GM18499 (cell line): ENCODE measurements around the gene OGT.

Source experiments
- ATAC-seq: cut with Tn5 transposase; IDR thresholded peaks from one replicate; pipeline ENCODE4 v1.9.1; 2021; ENCODE audit warnings: moderate number of reproducible peaks; ENCODE audit not compliant: insufficient read depth, unreplicated experiment

The OGT gene

DNA sequence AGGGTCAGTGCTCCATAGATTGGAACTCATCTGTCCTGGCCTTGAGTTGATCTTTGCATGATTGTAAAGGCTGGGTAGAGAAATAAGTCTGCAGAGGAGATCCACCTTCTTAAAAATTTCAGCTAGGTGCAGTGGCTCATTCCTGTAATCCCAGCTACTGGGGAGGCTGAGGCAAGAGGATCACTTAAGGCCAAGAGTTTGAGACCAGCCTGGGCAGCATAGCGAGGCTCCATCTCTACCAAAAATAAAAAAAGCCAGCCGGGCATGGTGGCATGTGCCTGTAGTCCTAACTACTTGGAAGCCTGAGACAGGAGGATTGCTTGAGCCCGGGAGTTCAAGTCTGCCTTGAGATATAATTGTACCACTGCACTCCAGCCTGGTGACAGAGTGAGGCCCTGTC is 85.9 kb downstream of the OGT start:
- no peak for ATAC-seq

- no peak for ATAC-seq
Observed at GRCh38 chrX:71619193-71619592, 86.3 kb downstream of the OGT start.

GRCh38 chrX:71619986-71620385 is 87.1 kb downstream of the OGT start:
- no peak for ATAC-seq

DNA sequence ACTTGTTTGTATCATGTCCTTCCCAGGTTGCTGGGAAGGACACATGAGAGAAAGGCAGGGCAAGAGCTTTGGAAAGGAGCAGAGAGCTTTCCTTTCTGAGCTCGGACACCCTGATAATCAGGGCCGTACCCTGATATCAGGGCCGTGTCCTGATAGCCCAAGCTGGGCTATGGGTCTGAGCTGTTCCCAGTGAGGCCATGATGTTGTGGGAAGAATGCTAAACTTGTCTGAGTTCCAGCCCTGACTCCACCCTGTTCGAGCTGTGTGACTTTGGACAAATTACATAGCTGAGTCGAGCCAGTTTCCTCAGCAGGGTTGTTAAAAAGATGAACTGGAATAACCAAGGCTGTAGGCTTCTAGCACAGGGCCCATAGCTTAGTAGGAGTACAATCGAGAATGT is 88.7 kb downstream of the OGT start:
- ATAC-seq = no peak

- ATAC-seq = no peak
Observed at GRCh38 chrX:71622032-71622575, 89.2 kb downstream of the OGT start.

DNA sequence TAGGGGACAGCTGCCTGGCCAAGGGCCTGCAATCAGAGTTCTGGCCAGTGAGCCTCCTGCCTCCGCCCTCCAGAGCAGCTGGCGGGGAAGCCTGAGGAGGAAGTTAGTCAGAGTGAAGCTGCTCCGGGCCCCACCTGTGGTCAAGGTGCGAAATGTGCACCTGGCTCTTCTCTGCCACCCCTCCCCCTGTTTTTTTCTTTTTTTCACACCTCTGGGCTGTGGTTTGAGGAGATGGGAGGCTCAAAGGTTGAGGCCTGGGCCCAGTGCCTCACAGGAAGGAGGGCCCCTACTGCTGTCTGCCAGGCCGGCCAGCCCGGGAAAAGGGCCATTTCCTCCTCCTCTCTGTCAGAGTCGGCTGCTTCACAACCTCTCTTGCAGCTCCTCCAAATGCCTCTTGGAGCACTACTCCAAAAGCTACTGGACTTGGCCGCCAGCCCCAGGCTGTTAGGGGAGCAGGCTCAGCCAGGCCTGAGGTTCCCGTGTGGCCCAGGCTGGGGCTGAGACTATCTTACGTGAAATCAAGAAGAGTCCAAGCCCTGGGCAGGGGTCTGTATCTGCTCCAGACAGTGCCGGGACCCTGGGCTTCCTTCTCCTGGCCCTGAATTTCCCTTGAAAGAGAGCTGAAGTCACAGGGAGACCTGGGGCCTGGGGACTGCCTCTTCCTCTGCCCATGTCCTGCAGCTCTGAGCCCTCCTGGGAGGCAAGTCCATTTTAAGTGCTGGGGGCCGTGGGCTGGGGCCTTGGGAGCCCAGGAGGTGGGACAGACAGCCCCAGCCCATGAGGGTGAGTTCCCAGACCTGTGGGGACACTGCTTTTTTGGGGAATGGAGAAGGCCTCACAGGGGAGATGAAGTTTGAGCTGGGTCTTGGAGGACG is 89.9 kb downstream of the OGT start:
- no peak for ATAC-seq

DNA sequence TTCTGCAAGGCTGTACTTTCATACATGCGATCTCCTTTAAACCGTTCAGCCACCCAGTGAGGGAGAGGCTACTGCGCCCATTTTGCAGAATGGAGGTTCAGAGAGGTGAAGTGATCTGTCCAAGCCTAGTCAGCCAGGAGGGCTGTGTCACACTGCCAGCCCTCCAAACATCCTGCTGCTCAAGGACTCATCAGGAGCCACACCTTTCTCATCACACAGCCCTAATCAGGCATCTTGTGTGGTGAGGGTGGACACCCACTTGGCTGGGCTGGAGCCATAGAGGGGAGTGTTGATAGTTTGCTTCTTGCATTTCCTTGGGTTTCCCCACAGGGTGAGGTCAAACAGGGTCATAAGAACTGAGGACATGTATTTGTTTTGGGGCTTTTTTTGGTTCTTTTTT is 90.8 kb downstream of the OGT start:
- ATAC-seq = no peak

DNA sequence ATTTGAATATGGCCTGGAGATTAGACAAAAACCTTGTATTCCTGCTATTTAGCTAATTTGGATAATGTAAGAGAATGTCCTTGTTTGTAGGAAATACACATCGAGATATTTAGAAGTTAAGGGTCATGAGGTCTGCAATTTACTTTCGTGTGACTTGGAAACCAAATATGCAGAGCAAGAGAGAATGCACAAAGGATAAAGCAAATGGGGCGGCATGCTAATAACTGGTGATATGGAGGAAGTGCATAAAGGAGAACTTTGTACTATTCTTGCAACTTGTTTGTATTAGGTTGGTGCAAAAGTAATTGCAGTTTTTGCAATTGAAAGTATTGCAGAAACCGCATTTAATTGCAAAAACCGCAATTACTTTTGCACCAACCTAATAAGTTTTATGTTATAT is 92.6 kb downstream of the OGT start:
- no peak for ATAC-seq
